T-helper 2 cell treated with Interferon-gamma antibody and Interleukin-4, amounts not matched to agents 5 μg/mL and 100 μg/mL, for 36 hours (primary cell): ENCODE data around the gene ADAMTS15.

ENCODE experiments used
- DNase-seq: peaks from one replicate; pipeline ENCODE4 v3.0.0; 2021; ENCODE audit warnings: low spot score
- H3K27ac Mint-ChIP-seq: one replicate; pipeline ENCODE4 v1.8.0; 2021; ENCODE audit warnings: mild to moderate bottlenecking, mixed read lengths
- H3K27me3 Mint-ChIP-seq: one replicate; pipeline ENCODE4 v1.8.0; 2021; ENCODE audit warnings: low read depth, mixed read lengths
- H3K36me3 Mint-ChIP-seq: one replicate; pipeline ENCODE4 v1.8.0; 2021; ENCODE audit warnings: low read depth, mixed read lengths
- H3K4me1 Mint-ChIP-seq: one replicate; pipeline ENCODE4 v1.8.0; 2021; ENCODE audit warnings: low read depth, mixed read lengths
- H3K4me3 Mint-ChIP-seq: one replicate; pipeline ENCODE4 v1.8.0; 2022; ENCODE audit warnings: mild to moderate bottlenecking, moderate library complexity, mixed read lengths
- H3K9me3 Mint-ChIP-seq: one replicate; pipeline ENCODE4 v1.8.0; 2021; ENCODE audit warnings: mixed read lengths

Gene ADAMTS15

DNA sequence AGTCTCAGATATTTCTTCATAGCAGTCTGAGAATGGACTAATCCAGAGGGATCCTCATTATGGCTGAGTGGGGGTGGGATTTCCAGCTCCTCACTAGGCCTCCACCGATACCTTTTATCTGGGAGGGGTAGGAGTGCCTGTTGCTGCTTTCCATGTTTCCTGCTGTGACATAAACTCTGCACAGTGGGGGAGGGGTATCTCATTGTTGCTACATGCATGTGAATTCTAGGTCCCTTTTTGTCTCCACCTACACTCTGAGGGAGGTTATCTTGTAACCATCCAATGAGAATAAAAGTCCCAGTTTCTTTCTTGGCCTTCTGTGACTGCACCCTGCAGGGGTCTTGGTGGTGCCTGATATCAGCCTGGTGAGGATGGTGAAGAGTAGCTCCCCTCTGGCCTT lies 60.5 kb downstream of the ADAMTS15 start:
- Mint-ChIP-seq H3K4me1 (no peaks in the 10 kb centered on the region), H3K36me3 (no peaks in the 10 kb centered on the region), H3K27me3 (peaks cover 4% of the 10 kb centered on the region)

DNA sequence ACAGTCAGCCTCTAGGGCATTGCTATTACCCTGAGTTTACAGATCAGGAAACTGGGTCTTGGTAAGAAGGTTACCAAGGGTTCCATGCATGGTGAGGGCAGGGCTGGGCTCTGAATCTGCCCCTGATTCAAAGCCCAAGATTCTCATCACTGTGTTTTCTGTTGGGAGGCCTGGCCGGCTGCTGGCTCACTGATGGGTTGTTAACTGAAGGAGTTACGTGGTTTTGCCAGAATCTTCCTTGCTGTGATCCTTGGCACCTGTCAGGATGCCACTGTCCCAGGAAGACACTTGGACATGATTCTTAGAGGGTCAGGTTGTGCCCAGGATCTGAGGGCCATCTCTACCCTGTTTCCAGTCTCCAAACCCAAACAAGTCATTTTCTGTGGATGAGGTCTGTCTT lies 61.5 kb downstream of the ADAMTS15 start:
- peaks cover 4% of the 10 kb centered on the region for H3K27me3 Mint-ChIP-seq
- no peak for DNase-seq
- peaks cover 14% of the 10 kb centered on the region for H3K9me3 Mint-ChIP-seq
- no peak overlapping the region for H3K4me3 Mint-ChIP-seq
- H3K4me1 Mint-ChIP-seq = no peaks in the 10 kb centered on the region
- no peak overlapping the region for H3K27ac Mint-ChIP-seq
- no peaks in the 10 kb centered on the region for H3K36me3 Mint-ChIP-seq

More for the DNA sequence above, 60.5 kb downstream of the ADAMTS15 start:
- no peak overlapping the region for H3K4me3 Mint-ChIP-seq
- H3K27ac Mint-ChIP-seq = no peak overlapping the region
- DNase-seq = no peak
- peaks cover 16% of the 10 kb centered on the region for H3K9me3 Mint-ChIP-seq

DNA sequence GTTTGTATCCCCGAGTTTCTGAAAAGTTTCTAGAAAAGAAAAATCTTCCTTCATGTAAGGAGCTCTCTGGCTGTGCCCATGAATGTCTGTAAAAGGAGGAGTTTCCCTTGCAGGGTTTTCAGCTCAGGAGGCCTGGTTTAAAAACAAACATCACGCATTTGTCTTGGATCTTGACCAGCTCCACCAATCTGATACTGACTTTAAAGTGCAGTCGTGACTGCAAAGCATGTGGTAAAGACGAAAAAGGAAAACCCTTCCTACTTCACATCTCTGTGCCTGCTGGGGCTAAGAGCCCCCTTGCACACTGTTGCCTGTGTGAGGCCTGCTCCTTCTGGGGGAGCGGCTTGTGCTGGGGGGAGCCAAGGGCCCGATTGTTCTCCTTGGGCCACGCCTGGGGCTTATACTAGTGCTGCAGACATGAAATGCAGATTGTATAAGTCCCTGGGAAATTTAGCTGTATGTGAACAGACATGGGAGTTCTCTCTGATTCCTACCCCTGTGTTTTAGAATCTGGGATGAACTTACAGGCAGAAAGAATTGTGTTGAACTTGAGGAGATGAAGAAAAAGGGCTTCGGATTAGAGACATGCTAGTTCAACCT lies 62.1 kb downstream of the ADAMTS15 start:
- H3K9me3 Mint-ChIP-seq = peaks cover 14% of the 10 kb centered on the region
- peaks cover under 1% of the 10 kb centered on the region for H3K27me3 Mint-ChIP-seq
- no peaks in the 10 kb centered on the region for H3K4me1 Mint-ChIP-seq
- H3K36me3 Mint-ChIP-seq = no peaks in the 10 kb centered on the region
- DNase-seq = no peak
- H3K4me3 Mint-ChIP-seq = no peak overlapping the region
- H3K27ac Mint-ChIP-seq = no peak overlapping the region

DNA sequence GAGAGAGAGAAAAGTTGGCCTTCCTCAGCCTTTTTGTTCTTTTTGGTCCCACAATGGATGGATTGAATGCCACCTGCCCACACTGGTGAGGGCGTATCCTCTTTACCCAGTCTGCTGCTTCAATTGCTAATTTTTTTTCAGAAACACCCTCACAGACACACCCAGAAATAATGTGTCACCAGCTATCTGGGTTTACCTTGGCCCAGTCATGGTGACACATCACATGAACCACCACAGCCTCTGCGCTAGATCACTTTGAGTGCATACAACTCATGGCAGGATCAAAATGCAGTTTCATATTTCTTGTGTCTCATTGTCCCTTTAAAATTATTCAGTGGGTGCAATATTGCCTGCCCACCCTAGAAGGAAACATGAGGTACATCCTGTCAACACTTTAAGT lies 63.3 kb downstream of the ADAMTS15 start:
- peaks cover 8% of the 10 kb centered on the region for H3K9me3 Mint-ChIP-seq
- H3K4me1 Mint-ChIP-seq = no peaks in the 10 kb centered on the region
- no peaks in the 10 kb centered on the region for H3K27me3 Mint-ChIP-seq
- no peak overlapping the region for H3K4me3 Mint-ChIP-seq
- no peak overlapping the region for H3K27ac Mint-ChIP-seq
- DNase-seq = no peak
- no peaks in the 10 kb centered on the region for H3K36me3 Mint-ChIP-seq

DNA sequence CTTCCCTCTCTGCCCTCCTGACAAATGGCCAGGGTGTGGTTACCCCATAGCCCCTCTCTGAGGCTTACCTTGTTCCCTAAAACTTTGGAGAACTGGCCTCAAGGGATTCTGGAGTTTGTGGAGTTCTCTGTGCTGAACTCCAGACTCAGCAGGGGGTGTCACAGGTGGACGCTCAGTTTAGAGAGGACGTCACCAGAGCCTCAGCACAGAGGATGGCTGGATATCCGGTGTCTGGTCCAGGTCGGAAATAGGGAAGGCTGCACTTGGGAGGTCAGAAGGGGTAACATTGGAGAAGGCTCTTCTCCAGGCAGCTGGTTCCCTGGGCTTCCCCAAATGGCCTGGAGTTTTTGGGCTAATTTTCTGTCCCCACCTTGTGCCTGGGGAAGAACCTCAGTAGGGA lies 64.2 kb downstream of the ADAMTS15 start:
- H3K9me3 Mint-ChIP-seq = peaks cover 6% of the 10 kb centered on the region
- no peak overlapping the region for H3K4me3 Mint-ChIP-seq
- H3K36me3 Mint-ChIP-seq = no peaks in the 10 kb centered on the region
- H3K27ac Mint-ChIP-seq = no peak overlapping the region
- H3K4me1 Mint-ChIP-seq = no peaks in the 10 kb centered on the region
- H3K27me3 Mint-ChIP-seq = no peaks in the 10 kb centered on the region
- DNase-seq = no peak

DNA sequence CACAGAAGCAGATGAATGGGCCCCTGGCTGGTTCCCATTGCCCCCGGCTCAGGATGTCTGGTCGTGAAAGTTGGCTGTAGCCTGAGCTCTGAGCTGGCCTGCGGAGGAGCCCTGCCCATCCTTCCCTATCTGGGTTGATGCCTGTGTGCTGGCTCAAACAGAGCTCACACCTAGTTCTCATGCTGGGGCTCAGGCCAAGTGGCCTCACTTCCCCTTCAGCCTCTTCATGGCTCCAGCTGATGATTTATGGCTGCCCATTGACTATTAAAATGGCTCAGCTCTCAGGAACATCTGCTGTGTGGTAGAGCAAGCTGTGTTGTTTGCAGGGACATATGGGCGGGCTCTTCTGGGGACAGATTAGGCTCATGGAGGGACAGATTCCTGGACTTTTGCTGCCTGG lies 64.7 kb downstream of the ADAMTS15 start:
- H3K27ac Mint-ChIP-seq = no peak overlapping the region
- H3K36me3 Mint-ChIP-seq = no peaks in the 10 kb centered on the region
- no peaks in the 10 kb centered on the region for H3K27me3 Mint-ChIP-seq
- H3K9me3 Mint-ChIP-seq = peaks cover 2% of the 10 kb centered on the region
- no peaks in the 10 kb centered on the region for H3K4me1 Mint-ChIP-seq
- H3K4me3 Mint-ChIP-seq = no peak overlapping the region
- DNase-seq = no peak

DNA sequence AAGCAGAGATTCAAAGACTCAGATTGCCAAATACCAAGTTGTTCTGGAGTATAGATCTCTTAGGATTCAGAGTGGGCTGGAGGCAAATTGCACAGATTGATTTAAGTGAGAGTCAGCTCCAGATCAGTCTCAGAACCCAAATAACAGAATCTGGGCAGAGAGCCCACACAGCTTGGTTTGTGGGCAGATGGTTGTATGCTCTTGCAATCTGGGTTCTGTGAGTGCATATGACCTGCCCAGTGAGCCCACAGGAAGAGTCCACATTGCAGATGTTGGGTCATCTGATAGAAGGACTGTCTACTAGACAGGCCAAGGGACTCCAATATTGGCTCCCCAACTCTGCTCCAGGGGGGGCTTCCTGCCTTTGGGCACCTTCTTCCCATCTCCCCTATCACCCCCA lies 65.9 kb downstream of the ADAMTS15 start:
- H3K27ac Mint-ChIP-seq = no peak overlapping the region
- H3K27me3 Mint-ChIP-seq = no peaks in the 10 kb centered on the region
- H3K4me1 Mint-ChIP-seq = no peaks in the 10 kb centered on the region
- no peaks in the 10 kb centered on the region for H3K9me3 Mint-ChIP-seq
- DNase-seq = no peak
- no peak overlapping the region for H3K4me3 Mint-ChIP-seq
- no peaks in the 10 kb centered on the region for H3K36me3 Mint-ChIP-seq

DNA sequence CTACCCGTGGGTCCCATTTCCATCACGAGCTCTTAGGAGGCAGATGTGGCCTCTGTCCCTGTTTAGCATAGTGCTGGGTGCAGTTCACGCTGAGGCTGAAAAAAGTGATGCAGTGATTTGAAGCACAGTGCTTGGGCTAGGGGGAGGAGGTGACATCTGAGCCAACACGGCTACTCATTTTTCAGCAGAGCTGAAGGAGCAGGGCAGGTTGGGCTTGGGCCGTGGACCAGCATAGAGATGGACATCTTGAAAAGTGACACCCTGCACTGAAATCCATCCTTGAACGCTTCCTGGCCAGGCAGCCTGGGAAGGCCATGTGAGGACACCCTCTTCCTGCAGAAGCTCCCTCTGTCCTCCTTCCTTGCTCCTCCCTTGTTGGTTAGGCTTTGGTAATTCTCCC lies 66.4 kb downstream of the ADAMTS15 start:
- no peaks in the 10 kb centered on the region for H3K4me1 Mint-ChIP-seq
- H3K36me3 Mint-ChIP-seq = no peaks in the 10 kb centered on the region

DNA sequence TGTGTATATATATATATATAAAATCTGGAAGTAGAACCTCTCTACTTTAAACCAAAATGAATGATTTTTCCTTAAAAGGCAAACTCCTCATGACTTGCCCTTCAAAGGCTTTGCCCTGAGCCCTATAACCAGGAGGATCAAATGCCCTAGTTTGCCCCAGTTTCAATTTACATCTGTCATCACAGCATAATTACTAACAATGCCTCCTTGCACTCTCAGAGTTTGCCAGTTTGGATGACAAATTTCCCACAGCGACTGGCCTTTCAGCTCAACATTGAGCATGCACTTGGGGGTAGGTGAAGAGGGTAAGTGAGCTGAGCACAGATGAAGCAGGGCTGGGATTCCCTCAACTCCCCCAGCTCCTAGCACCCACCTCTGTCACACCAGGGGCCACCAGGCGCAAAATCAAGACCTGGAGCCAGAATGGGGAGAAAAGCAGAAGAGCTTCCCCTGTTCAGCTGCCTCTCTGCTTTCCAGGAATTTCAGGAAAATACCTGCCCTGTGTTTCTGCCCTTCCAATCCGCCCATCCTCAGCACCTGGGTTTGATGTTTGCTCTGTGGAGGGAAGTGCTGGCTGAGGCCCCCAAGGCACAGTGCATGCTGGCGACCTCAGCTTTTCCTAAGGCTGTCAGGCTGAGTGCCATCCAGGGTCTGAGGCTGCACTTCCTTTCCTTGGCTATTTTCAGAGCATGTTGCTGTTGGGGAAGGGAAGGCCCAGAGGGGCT lies 67.5 kb downstream of the ADAMTS15 start:
- Mint-ChIP-seq H3K4me1 (no peaks in the 10 kb centered on the region), H3K36me3 (no peaks in the 10 kb centered on the region), H3K4me3 (no peak overlapping the region)

More for the DNA sequence above, 66.4 kb downstream of the ADAMTS15 start:
- Mint-ChIP-seq H3K27me3 (no peaks in the 10 kb centered on the region), H3K9me3 (no peaks in the 10 kb centered on the region), H3K4me3 (no peak overlapping the region), H3K27ac (no peak overlapping the region)
- no peak for DNase-seq

DNA sequence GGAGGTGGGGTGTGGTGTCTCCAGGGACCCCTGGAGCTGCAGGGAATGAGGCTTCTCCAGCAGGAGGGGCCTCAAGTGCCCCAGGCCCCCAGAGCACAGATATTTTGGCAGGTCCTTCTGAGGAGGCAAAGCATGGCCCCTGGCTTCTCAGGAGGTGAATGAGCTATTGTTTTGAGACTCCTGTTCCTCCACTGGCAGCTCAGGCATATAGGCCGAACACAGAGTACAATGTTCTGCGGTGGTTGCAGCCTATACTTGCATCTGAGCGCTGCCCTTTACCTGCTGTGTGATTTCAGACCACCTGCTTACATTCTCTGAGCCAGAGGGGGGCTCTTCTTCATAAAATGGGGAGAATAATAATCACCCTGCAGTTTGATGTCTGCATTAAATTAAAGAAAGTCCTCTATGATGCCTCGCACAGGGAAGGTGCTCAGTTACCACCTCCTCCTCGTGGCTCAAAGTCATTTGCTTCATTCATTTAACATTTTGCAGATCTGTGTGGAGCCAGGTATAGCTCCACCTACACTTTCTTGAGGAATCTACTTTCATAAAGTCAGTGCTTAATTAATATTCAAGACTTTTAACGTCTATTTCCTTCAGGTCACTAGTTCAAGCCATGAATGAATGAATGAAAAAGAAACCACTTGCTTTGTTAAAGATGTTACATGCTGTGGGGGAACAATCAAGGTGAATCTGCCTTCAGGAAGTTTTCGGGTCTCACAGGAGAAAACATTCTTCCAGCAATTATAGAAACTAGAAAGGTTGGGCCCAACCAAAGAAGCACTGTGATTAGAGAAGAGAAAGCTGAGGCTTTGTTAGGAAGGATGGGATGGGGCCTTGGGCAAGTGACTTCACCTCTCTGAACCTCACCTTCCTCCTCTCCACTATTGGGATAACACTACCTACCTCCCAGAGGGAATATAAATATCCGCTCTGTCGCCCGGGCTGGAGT lies 68.4 kb downstream of the ADAMTS15 start:
- Mint-ChIP-seq H3K27ac (no peak overlapping the region), H3K9me3 (no peaks in the 10 kb centered on the region), H3K4me1 (no peaks in the 10 kb centered on the region), H3K27me3 (no peaks in the 10 kb centered on the region), H3K36me3 (no peaks in the 10 kb centered on the region), H3K4me3 (no peak overlapping the region)
- no peak for DNase-seq

More for the DNA sequence above, 67.5 kb downstream of the ADAMTS15 start:
- DNase-seq = no peak
- Mint-ChIP-seq H3K9me3 (no peaks in the 10 kb centered on the region), H3K27me3 (no peaks in the 10 kb centered on the region), H3K27ac (no peak overlapping the region)

DNA sequence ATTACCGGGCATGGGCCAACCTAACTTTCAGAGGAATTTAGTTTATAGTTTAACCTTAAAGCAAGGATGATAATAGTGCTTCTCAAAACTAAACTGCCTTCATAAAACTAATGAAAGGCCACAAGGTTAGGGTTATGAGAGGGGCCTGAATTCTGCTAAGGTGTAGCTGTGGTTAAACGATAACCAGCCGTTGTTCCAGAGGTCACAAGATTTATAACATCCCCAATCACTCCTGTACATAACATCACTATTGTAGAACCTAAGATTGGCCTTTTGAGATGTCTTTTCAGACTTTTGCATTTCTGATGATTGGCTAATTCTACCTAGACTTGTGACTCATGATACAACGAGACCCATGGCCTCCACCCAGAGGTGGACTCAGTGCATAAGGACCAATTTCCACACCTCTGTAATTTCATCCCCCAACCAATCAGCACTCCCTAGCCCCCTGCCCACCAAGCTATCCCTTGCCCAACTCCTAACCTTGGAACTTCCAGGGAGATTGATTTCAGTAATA lies 69.8 kb downstream of the ADAMTS15 start:
- Mint-ChIP-seq H3K4me1 (no peaks in the 10 kb centered on the region), H3K36me3 (no peaks in the 10 kb centered on the region)
- no peak for DNase-seq

DNA sequence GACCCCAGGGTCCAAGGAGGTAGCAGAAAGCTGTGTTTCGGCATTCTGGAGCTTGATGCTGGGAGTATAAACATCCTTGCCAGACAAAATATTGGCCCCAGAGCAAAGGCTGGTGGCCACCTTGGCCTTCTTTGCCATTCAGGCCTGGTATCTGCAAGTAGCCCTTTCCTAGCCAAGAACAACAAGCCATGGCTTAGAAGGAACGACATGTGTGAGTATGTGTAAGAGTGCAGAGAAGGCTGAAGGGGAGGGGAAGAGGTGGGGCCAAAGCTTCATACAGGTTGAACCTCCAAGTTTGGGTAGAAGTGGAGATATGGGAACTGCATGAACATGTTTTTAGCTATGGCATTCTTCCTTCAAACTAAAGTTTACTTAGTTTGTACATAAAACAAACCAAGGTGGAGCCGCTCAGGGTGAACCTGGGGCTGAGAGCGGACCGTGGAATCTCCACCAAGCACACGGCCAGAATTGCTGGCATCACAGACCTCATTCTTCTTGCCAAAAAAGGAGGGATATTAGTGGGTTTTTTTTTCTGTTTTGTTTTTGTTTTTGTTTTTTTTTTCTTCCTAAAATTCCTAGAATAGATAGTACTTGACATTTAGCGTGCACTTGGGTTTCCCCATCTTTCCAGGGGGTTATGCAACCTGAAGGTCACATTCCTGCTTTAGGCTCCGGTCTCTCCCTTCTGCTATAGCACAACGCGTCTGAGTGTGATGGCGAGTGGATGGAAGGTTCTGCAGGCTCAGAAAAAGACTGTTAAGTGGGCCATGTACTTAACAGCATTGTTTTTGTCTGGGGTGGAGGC lies 70.9 kb downstream of the ADAMTS15 start:
- Mint-ChIP-seq H3K9me3 (no peaks in the 10 kb centered on the region), H3K4me3 (no peak overlapping the region), H3K27me3 (no peaks in the 10 kb centered on the region), H3K36me3 (no peaks in the 10 kb centered on the region), H3K27ac (no peak overlapping the region), H3K4me1 (no peaks in the 10 kb centered on the region)
- DNase-seq = no peak

More for the DNA sequence above, 69.8 kb downstream of the ADAMTS15 start:
- Mint-ChIP-seq H3K27ac (no peak overlapping the region), H3K9me3 (no peaks in the 10 kb centered on the region), H3K4me3 (no peak overlapping the region), H3K27me3 (no peaks in the 10 kb centered on the region)

DNA sequence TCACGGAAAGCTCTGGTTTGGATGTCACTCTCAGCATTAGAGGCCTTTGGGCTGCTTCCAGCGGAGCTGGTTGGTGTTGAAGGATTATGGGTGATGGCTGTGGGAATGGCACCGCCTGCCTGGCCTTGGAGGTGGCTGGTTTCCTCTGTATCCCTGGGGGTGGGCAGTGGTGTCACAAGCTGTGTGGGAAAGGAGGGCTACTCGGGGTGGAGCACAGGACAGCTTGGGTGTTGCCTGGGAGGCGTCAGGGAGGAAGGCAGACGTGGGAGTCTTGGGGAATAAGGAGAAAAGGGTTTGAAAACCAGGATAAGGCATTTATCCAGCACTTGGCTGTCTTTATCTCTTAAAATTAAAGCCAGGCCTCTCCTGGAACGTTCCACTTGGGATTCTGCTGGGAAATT lies 71.8 kb downstream of the ADAMTS15 start:
- no peak overlapping the region for H3K27ac Mint-ChIP-seq
- H3K27me3 Mint-ChIP-seq = no peaks in the 10 kb centered on the region
- no peak overlapping the region for H3K4me3 Mint-ChIP-seq
- no peak for DNase-seq
- no peaks in the 10 kb centered on the region for H3K4me1 Mint-ChIP-seq
- no peaks in the 10 kb centered on the region for H3K9me3 Mint-ChIP-seq
- no peaks in the 10 kb centered on the region for H3K36me3 Mint-ChIP-seq
